Activated CD4-positive, alpha-beta T cell treated with anti-CD3 and anti-CD28 coated beads for 36 hours (primary cell): Measurements from ENCODE around the gene SP7. TPM values are rescaled to one million over a fixed set of nuclear protein-coding genes. Genes with fewer than 3 reads are reported as not detected.

Source experiments
- ATAC-seq: fragments of 200-7000 bp; cut with Tn5 transposase; one replicate; pipeline ENCODE4 v1.10.0; 2021; ENCODE audit warnings: mild to moderate bottlenecking, moderate library complexity
- CTCF ChIA-PET: fragments of 350-600 bp; sonication (Branson Sonifier 250); formaldehyde crosslinking; loops from one replicate; lab custom pipeline; 2021; ENCODE audit warnings: antibody characterized with exemption; lab: Charles Lee
- POLR2A ChIA-PET: fragments of 350-600 bp; sonication (Branson Sonifier 250); formaldehyde crosslinking; loops from one replicate; lab custom pipeline; 2021; ENCODE audit warnings: antibody characterized with exemption, inconsistent platforms; lab: Charles Lee
- DNase-seq: peaks from one replicate; pipeline ENCODE4 v3.0.0-alpha.2; 2020
- H3K27ac Mint-ChIP-seq: one replicate; pipeline ENCODE4 v1.8.0; 2021; ENCODE audit warnings: mixed read lengths
- H3K27me3 Mint-ChIP-seq: one replicate; pipeline ENCODE4 v1.8.0; 2021; ENCODE audit warnings: mixed read lengths
- H3K36me3 Mint-ChIP-seq: one replicate; pipeline ENCODE4 v1.8.0; 2021; ENCODE audit warnings: low read depth, mixed read lengths
- H3K4me1 Mint-ChIP-seq: one replicate; pipeline ENCODE4 v1.8.0; 2021; ENCODE audit warnings: mixed read lengths
- H3K4me3 Mint-ChIP-seq: one replicate; pipeline ENCODE4 v1.8.0; 2021; ENCODE audit warnings: mild to moderate bottlenecking, moderate library complexity, mixed read lengths
- H3K9me3 Mint-ChIP-seq: one replicate; pipeline ENCODE4 v1.8.0; 2021; ENCODE audit warnings: low read depth, mixed read lengths
- intact Hi-C, 2 experiments: fragments of 100-400 bp; cut with DNase I in 1 of 2; cut with micrococcal nuclease in 1 of 2; formaldehyde crosslinking; loops; one replicate each; pipeline versions ENCODE4 v1.14.2 to v1.15.1; 2022 to 2024; cut with DNase I, micrococcal nuclease
- total RNA-seq, 2 experiments: library from RNA; stranded (reverse); gene quantifications; one replicate each; pipeline ENCODE4 v1.2.3, GENCODE V29; 2021

The SP7 gene
- total RNA-seq, 2 experiments from 2014 or later, result not detected

- POLR2A ChIA-PET, result no interaction called here
- Mint-ChIP-seq H3K27me3 (no peaks in the 10 kb centered on the region), H3K9me3 (no peaks in the 10 kb centered on the region), H3K36me3 (no peaks in the 10 kb centered on the region), H3K27ac (no peak overlapping the region), H3K4me1 (peaks cover 16% of the 10 kb centered on the region), H3K4me3 (no peak overlapping the region)
- DNase-seq, result no peak
- ATAC-seq, result no peak
- CTCF ChIA-PET, result interaction anchor here (0.7 to 6.1 kb wide), 9 partner anchors 10 to 163 kb away, joined by 3 to 77 read pairs (median 3); partner anchors contain the start of gene AAAS
- intact Hi-C loops, result no loop called here
These were observed 10.3 kb upstream of the SP7 start for GRCh38 chr12:53346491-53346890.

DNA sequence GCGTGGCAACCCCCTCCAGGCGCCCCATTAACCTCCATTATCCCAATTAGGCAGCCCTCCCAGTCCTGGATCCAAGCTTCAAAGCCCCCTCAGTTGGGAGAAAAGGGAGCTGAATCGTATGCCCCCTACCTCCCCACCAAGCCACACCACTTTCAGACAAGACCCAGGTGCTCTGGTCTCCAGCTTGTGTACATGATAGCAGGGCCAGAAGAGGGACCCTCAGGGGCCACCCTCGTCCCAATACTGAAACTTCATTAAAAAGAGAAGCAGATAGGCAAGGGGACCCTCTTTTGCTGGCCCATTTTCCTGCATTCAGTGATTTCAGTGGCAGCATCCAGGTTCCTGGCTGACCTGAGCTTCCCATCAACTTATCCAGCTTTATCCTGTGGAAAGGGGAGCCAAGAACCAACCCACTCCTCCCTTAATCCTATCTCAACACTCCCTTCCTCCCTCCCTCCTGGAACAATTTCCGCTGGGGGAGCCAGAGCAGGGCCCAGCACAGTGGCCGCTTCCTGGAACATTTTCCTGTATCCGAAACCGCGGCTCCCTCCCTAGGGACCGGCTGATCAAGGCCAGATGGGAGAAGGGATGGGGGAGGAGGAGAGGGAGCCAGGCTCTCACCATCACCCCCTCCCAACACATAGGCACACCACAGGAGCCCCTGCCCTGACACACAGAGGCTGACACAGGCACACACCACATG is 9.5 kb upstream of the SP7 start:
- ChIA-PET CTCF (interaction anchor here (0.6 to 6.1 kb wide), 42 partner anchors 10 to 298 kb away, joined by 3 to 77 read pairs (median 4); partner anchors contain the start of genes AAAS, CSAD, ESPL1 and PFDN5), POLR2A (interaction anchor here (1.0 to 1.4 kb wide), 4 partner anchors 21 to 138 kb away, joined by 3 read pairs; partner anchors contain the start of gene SP1)
- Mint-ChIP-seq H3K4me3 (peak overlapping the region; percentile 83), H3K27ac (no peak overlapping the region), H3K27me3 (no peaks in the 10 kb centered on the region), H3K9me3 (no peaks in the 10 kb centered on the region), H3K36me3 (no peaks in the 10 kb centered on the region), H3K4me1 (peaks cover 17% of the 10 kb centered on the region)
- DNase-seq (no peak), ATAC-seq (peak; percentile 10)
- intact Hi-C loops, result loop anchor here (1.0 to 2.0 kb wide), 5 partner anchors 21 to 187 kb away; partner anchors contain the start of gene MYG1 (in 1 of the 2)

DNA sequence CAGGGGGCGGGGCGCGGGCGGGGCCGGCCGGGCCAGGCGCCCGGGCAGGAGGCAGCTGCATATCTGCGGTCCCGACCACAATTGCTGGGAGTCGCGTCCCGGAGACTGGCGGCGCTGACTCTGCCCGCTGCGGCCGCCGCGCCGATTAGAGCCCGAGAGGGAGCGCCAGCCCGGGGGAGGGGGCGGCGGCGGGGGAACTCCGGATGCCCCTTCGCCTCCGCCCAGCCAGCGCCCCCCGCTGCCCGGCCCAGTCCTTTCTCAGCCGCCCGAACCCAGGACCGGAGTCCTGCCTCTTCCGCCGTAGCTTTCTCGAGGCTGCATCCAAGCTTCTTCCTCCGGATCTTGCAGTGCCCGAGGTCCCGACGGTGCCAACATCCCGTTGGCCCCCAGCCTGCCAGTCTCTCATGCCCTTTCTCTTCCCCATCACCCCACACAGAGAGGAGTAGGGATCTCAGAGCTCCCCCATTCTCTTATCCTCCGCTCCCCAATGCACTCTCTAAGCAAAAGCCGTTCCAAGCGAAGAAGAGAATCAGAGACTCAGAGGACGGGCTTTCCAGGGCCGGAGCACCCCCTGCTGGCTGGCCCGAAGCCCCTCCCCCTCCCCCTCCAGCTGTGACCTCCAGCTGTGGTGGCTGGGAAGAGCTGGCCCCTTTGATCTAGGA is 8.8 kb upstream of the SP7 start:
- intact Hi-C loops, result loop anchor here (1.0 to 2.0 kb wide), 5 partner anchors 21 to 186 kb away; partner anchors contain the start of gene MYG1 (in 1 of the 2)
- ChIA-PET CTCF (interaction anchor here (0.6 to 6.1 kb wide), 45 partner anchors 9 to 993 kb away, joined by 3 to 77 read pairs (median 4); partner anchors contain the start of genes AAAS, CSAD, ESPL1 and PFDN5), POLR2A (interaction anchor here (0.6 to 1.4 kb wide), 7 partner anchors 15 to 139 kb away, joined by 3 to 9 read pairs (median 3); partner anchors contain the start of gene SP1)
- Mint-ChIP-seq H3K27ac (peak overlapping the region; percentile 90), H3K9me3 (no peaks in the 10 kb centered on the region), H3K4me3 (peak overlapping the region; percentile 83), H3K36me3 (no peaks in the 10 kb centered on the region), H3K27me3 (peaks cover 2% of the 10 kb centered on the region), H3K4me1 (peaks cover 24% of the 10 kb centered on the region)
- ATAC-seq, result peak; percentile 85
- peak; percentile 88 for DNase-seq

DNA sequence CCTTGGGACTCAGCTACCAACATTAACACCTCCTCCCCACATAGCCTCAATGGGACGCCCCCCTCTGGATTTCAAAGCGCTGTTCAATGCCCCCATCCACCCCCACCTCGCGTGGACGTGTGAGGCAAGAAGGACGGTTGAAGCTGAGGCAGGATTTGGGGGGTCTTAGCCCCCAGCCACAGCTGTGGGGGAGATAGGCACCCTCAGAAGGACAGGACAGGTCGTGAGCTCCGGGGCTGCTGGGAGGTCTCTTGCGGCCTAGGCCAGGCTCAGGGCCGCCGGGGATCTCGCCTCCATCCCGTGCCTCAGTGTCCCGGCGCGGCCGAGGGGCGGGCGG is 8.3 kb upstream of the SP7 start:
- peaks cover 24% of the 10 kb centered on the region for H3K4me1 Mint-ChIP-seq
- ChIA-PET POLR2A (interaction anchor here (0.6 to 1.4 kb wide), 7 partner anchors 16 to 139 kb away, joined by 3 to 9 read pairs (median 3); partner anchors contain the start of gene SP1), CTCF (interaction anchor here (0.6 to 6.1 kb wide), 34 partner anchors 9 to 992 kb away, joined by 3 to 77 read pairs (median 5); partner anchors contain the start of genes AAAS, CSAD, ESPL1 and PFDN5)
- H3K9me3 Mint-ChIP-seq, result no peaks in the 10 kb centered on the region
- intact Hi-C loops, result loop anchor here (2.0 kb wide), 2 partner anchors 46 to 186 kb away; partner anchors contain the start of gene MYG1 (in 1 of the 2)
- H3K4me3 Mint-ChIP-seq, result peak overlapping the region; percentile 61
- peak overlapping the region; percentile 69 for H3K27ac Mint-ChIP-seq
- no peak for DNase-seq
- H3K27me3 Mint-ChIP-seq, result peaks cover 5% of the 10 kb centered on the region
- H3K36me3 Mint-ChIP-seq, result no peaks in the 10 kb centered on the region
- no peak for ATAC-seq

DNA sequence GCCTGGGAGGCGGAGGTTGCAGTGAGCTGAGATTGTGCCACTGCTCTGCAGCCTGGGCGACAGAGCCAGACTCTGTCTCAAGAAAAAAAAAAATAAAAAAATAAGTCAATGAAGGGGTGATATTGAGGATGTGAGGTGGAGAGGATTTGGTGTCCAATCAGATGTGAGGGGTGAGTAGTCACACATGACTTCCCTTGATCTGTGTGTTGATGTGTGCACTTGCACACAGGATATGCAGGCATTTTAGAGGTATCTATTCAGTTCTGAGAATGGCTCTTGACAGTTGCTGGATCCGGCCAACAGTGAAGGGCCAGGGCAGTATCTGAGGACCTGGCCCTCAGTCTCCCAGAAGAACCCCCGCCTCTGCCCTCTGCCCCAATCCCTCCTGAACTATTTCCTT is 7.8 kb upstream of the SP7 start:
- ChIA-PET POLR2A (no interaction called here), CTCF (interaction anchor here (0.6 to 6.1 kb wide), 12 partner anchors 10 to 992 kb away, joined by 3 to 77 read pairs (median 4); partner anchors contain the start of gene AAAS)
- ATAC-seq (peak; percentile 58), DNase-seq (no peak)
- H3K27me3 Mint-ChIP-seq, result peaks cover 5% of the 10 kb centered on the region
- H3K4me1 Mint-ChIP-seq, result peaks cover 24% of the 10 kb centered on the region
- no peaks in the 10 kb centered on the region for H3K9me3 Mint-ChIP-seq
- intact Hi-C loops, result loop anchor here (2.0 kb wide), 2 partner anchors 45 to 185 kb away; partner anchors contain the start of gene MYG1 (in 1 of the 2)
- H3K4me3 Mint-ChIP-seq, result peak overlapping the region; percentile 61
- H3K27ac Mint-ChIP-seq, result peak overlapping the region; percentile 69
- H3K36me3 Mint-ChIP-seq, result no peaks in the 10 kb centered on the region

DNA sequence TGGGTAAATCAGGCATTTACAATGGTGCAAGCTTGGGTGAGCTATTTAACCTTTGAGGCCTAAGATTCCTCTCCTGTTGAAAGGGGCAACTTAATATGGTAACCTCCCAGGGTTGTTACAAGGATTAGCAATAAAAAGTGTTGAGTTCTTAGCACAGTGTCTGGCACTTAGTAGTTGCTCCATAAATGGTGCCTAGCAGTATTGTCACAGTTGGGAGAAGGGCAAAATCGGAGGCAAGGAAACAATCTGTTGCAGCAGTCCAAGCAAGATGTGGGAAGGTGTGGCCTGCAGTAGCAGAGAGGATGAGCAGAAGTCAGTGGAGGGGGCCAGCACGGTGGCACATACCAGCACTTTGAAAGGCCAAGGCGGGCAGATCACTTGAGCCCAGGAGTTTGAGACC is 7.3 kb upstream of the SP7 start:
- H3K9me3 Mint-ChIP-seq, result no peaks in the 10 kb centered on the region
- H3K4me3 Mint-ChIP-seq, result no peak overlapping the region
- ATAC-seq (no peak), DNase-seq (no peak)
- H3K27ac Mint-ChIP-seq, result peak overlapping the region; percentile 33
- H3K4me1 Mint-ChIP-seq, result peaks cover 24% of the 10 kb centered on the region
- no peaks in the 10 kb centered on the region for H3K36me3 Mint-ChIP-seq
- H3K27me3 Mint-ChIP-seq, result peaks cover 6% of the 10 kb centered on the region
- ChIA-PET POLR2A (no interaction called here), CTCF (interaction anchor here (0.6 to 6.1 kb wide), 6 partner anchors 9 to 97 kb away, joined by 3 to 77 read pairs (median 4); partner anchors contain the start of gene AAAS)
- intact Hi-C loops, result no loop called here

- ATAC-seq, result no peak
- H3K27ac Mint-ChIP-seq, result no peak overlapping the region
- no peak overlapping the region for H3K4me3 Mint-ChIP-seq
- CTCF ChIA-PET, result interaction anchor here (1.0 to 1.1 kb wide), 3 partner anchors 12 to 126 kb away, joined by 3 to 5 read pairs (median 3); no protein-coding TSS in a partner anchor
- intact Hi-C loops, result no loop called here
- POLR2A ChIA-PET, result no interaction called here
- H3K27me3 Mint-ChIP-seq, result peaks cover 28% of the 10 kb centered on the region
- H3K9me3 Mint-ChIP-seq, result no peaks in the 10 kb centered on the region
- peak; percentile 19 for DNase-seq
- no peaks in the 10 kb centered on the region for H3K36me3 Mint-ChIP-seq
- peaks cover 31% of the 10 kb centered on the region for H3K4me1 Mint-ChIP-seq
These were observed 4.2 kb upstream of the SP7 start for GRCh38 chr12:53340398-53340797.

DNA sequence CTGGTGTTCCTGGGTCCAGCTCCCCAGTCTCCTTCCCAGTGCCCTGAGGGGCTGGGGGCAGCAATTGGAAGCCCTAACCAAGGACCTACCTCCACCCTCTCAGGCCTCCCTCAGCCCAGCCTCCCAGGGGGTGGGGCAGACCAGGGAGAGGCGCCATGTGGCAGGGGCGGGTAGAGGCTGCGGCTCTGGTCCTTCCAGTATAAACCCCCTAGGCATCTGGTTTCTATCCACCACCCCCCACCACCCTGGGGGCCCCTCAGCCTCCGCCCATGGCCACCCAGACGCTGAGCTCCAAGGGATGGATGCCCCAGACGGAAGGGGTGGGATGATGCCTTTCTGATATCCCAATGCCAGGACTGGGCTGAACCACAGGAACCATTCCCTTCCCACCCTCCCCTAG is 2.8 kb upstream of the SP7 start:
- no peak for ATAC-seq
- no peak overlapping the region for H3K27ac Mint-ChIP-seq
- peaks cover 34% of the 10 kb centered on the region for H3K27me3 Mint-ChIP-seq

DNA sequence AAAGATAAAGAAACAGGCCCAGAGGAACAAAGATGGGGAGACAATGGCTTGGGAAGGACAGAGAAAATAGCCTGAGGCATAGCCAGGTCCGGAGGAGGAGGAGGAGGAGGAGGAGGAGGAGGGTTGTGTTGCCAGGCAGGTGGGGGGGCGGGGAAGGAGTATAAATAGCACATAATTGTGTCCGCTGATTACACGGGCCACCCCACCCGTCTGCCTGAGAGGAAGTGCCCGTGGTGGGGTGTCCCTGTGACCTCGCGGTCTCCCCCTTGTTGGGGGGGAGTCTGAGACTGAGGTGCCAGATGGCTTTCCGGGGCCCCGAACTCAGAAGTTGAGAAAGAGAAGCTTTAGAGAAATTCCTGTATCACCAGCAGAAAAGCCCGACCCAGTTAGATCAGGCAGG is 1.9 kb upstream of the SP7 start:
- POLR2A ChIA-PET, result no interaction called here
- H3K27me3 Mint-ChIP-seq, result peaks cover 35% of the 10 kb centered on the region
- intact Hi-C loops, result no loop called here
- no peaks in the 10 kb centered on the region for H3K9me3 Mint-ChIP-seq
- ATAC-seq, result no peak
- DNase-seq, result no peak
- no peak overlapping the region for H3K4me3 Mint-ChIP-seq
- CTCF ChIA-PET, result no interaction called here
- H3K27ac Mint-ChIP-seq, result no peak overlapping the region
- peaks cover 17% of the 10 kb centered on the region for H3K4me1 Mint-ChIP-seq
- no peaks in the 10 kb centered on the region for H3K36me3 Mint-ChIP-seq

More for the DNA sequence above, 2.8 kb upstream of the SP7 start:
- Mint-ChIP-seq H3K36me3 (no peaks in the 10 kb centered on the region), H3K4me3 (no peak overlapping the region), H3K4me1 (peaks cover 20% of the 10 kb centered on the region), H3K9me3 (no peaks in the 10 kb centered on the region)
- CTCF ChIA-PET, result no interaction called here
- no peak for DNase-seq
- intact Hi-C loops, result no loop called here
- POLR2A ChIA-PET, result interaction anchor here (0.6 kb wide), 1 partner anchor 15 kb away, joined by 3 read pairs; no protein-coding TSS in a partner anchor

DNA sequence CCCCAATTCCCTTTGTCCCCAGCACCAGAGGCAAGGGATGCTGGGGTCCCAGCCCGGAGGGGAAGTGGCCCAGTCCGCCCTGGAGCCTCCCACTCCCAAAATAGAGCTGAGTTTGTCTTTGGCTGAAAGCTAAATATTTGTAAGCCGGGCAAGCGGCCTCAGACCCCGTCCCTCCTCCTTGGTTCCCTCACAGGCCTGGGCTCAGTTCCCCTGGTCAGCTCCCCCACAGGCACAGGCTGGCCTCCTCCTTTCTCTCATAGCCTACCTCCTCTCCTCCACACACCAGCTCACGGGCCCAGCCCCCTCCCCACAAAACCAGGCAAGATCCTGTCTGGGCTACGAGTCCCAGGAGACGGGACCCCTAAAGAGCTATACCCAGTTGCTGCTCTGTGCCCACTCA is 1.3 kb downstream of the SP7 start:
- no peaks in the 10 kb centered on the region for H3K9me3 Mint-ChIP-seq

DNA sequence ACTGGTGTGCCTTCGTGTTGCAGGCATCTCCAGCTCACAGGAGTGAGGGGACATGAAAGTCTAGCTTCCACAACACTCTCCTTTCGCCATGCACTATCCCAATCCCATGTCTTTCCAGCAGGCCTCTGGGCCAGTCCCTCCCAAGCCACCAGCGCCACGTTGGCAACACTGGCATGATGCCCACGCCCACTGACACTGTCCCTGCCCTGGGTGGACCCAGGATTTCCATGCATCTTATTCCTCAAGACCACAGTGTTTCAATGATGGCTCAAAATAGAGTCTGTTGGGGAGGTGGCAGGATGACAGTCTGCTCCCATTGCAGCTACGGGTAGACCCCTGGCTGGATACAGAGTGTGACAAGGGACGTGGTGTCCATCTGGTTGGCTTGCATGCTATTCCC is 2.3 kb downstream of the SP7 start:
- peaks cover 32% of the 10 kb centered on the region for H3K27me3 Mint-ChIP-seq

More for the DNA sequence above, 1.3 kb downstream of the SP7 start:
- Mint-ChIP-seq H3K36me3 (no peaks in the 10 kb centered on the region), H3K27me3 (peaks cover 34% of the 10 kb centered on the region), H3K4me3 (no peak overlapping the region), H3K4me1 (peaks cover 9% of the 10 kb centered on the region), H3K27ac (no peak overlapping the region)
- intact Hi-C loops, result no loop called here
- ChIA-PET POLR2A (no interaction called here), CTCF (interaction anchor here (0.8 to 2.0 kb wide), 5 partner anchors 9 to 174 kb away, joined by 3 to 8 read pairs (median 4); no protein-coding TSS in a partner anchor)
- DNase-seq (no peak), ATAC-seq (no peak)

More for the DNA sequence above, 2.3 kb downstream of the SP7 start:
- Mint-ChIP-seq H3K4me1 (peaks cover 9% of the 10 kb centered on the region), H3K27ac (no peak overlapping the region), H3K4me3 (no peak overlapping the region), H3K9me3 (no peaks in the 10 kb centered on the region), H3K36me3 (no peaks in the 10 kb centered on the region)
- ChIA-PET POLR2A (interaction anchor here (0.6 kb wide), 1 partner anchor 22 kb away, joined by 3 read pairs; no protein-coding TSS in a partner anchor), CTCF (interaction anchor here (1.3 to 2.0 kb wide), 4 partner anchors 10 to 48 kb away, joined by 3 to 8 read pairs (median 4); no protein-coding TSS in a partner anchor)
- intact Hi-C loops, result no loop called here
- DNase-seq (no peak), ATAC-seq (no peak)
